ENCODE data around the gene SORCS2.

SORCS2 gene

DNA sequence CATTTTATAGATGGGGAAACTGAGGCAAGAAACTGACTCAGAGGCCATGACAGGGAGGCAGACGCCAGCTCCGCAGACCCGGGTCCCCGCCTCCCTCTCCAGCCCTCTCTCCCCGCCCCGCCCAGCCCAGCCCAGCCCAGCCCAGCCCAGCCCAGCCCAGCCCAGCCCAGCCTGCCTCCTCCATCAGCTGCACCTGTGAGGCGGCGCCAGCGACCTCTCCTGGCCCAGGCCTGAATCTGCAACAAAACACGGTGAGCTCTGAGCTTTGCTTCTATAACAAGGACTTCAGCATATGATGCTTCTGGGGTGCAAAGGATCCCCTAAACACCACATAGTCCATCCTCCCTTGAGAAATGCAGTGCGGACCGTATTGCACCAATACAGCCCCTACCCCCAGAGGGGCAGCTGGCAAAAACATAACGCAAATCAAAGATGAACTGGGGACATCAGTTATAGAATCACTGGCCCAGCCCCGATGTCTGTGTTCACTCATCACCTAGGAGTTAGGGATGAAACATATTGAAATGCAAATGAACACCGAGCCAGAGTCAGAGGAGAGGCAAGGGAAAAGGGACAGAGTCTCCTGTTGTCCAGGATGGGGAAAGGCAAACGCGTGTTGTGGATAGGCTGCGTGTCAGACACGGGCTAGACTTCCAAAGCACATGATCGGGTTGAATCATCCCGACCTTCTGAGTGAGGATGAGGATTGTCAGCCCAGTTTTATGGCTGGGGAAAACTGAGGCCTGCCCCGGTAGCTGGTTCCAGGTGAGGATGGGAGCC, 458.5 kb downstream of the SORCS2 start:
- DNase-seq (ENCODE audit: low read depth in 2 of 2), result no peak

- DNase-seq (ENCODE audit: low read depth in 2 of 2), result no peak
Observed at GRCh38 chr4:7651461-7651921, 459.2 kb downstream of the SORCS2 start.

DNA sequence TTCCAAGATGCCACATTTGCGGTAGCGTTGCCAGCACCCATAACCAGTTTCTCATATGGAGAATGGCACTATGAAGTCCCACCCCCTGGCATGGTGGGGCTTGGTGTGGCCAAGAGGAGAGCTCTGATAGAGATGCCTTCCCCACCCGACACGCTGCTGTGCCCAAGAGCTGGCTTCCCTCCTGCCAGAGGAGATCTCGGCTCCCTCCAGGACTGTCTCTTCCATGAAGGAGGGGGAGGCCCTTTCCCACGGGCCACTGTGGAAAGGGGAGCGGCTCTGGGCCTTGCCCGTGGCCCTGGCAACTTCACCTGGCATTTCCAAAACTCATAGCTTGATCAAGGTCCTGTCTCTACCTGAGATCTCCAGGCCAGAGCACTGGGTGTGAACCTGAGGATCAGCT, 459.7 kb downstream of the SORCS2 start:
- no peak for DNase-seq (ENCODE audit: low read depth in 2 of 2)

DNA sequence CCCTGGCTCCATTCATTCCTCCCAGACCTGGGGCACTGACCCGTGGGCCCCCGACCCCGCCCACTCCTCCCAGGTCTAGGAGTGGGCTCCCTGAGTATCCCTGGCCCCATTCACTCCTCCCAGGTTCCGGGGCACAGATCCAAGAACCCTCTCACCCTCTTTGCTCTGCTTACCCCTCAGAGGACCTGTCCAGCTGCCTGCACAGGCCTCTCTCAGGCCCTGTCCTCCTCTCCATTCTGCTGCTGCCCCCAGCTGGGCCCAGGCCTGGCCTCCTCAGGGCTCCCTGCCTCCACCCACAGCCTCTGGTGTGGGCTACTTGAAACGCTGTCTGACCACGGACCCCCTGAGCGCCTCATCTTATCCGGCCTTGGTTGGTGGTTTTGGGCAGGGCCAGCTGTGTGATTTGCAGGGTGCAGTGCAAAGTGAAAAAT, 460.1 kb downstream of the SORCS2 start:
- no peak for DNase-seq (ENCODE audit: low read depth in 2 of 2)

DNA sequence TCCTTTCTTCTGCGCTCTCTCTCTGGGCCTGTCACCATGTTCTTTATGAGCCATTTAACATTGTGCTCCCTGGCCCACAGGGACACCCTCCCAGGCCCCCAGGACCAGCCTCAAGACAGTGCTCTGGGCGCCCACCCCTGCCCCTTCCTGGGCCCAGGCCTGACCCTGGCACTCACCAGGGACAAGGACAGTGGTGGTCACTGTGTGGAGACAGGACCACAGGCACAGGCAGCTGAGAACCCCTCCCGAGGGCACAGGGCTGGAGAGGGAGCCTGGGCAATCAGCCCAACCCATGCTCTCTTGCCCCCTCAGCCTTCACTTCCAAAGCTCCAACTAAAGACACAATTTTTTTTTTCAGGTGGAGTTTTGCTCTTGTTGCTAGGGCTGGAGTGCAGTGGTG, 460.6 kb downstream of the SORCS2 start:
- DNase-seq (ENCODE audit: low read depth in 2 of 2), result no peak

DNA sequence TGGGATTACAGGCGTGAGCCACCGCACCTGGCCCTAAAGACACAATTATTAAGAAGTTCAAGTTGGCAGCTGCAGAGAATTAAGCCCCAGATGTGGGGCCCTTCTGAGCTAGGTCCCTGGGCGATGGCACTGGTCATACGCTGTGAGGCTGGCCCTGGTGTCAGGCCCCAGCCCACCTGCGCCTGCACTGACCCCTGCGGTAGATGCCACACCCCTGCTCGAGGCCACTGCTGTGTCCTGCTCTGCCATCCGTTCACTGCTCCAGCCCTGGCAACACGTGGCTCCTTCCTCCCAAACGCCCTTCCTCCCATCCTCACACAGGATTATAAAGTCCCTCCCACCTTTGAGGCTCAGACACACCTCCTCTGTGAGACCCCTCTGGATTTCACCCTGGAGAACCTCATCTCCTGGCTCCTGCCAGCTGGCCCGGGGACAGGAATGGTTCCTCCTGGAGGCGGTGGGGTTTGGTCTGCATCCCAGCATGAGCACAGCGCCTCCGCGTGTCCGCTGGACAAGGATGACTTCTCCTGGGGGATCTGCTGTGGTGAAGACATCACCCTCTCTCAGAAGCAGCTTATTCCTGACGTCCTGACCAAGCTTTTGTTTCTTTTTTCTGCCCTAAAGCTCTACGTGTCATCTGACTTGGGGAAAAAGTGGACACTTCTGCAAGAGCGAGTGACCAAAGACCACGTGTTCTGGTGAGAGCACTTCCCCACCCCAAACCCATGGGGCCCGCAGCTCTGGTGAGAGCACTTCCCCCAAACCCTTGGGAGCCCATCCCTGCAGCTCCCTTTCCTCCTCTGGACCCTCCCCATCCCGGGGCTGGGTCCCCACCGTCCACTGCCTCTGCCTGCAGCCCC, 461.4 kb downstream of the SORCS2 start:
- DNase-seq (ENCODE audit: low read depth in 2 of 2), result no peak

DNA sequence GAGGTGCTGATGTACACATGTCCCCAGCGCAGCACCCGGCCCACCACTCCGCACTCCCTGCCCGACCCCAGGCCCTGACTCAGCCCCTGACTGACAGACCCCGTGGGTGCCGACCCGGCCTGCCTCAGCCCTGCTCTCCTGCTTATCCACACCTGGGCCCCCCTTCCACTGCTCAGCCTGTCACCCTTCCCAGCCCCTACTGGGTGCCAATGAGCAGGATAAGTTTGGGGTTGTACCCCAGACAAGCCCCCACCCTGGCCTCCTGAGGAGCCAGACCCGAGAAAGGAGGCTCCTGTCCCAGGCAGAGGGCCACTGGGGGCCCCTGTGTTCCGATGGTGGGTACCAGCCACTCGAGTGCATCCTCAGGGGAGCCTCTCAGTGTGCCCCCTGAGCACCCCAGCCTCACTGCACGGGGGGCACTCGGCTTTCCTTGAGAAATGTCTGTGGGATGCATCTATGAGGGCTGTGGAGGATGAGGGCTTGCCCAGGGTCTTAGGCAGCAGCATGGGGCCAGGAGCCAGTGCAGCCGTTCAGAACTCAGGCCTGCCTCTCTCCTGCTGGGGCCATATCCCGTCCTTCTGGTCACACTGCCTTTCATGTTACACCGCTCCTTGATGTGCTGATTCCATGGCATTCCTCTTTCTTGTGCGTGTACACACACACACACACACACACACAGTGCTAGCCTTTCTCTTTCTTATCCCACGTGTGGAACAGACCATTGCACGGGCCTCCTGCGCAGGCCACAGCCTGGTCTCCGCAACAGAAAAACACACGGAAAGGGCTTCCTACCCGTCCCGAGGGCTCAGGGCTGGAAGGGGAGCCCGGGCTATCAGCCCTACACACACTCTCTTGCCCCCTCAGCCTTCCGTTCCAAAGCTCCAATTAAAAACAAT, 462.5 kb downstream of the SORCS2 start:
- DNase-seq (ENCODE audit: low read depth in 2 of 2), result no peak

DNA sequence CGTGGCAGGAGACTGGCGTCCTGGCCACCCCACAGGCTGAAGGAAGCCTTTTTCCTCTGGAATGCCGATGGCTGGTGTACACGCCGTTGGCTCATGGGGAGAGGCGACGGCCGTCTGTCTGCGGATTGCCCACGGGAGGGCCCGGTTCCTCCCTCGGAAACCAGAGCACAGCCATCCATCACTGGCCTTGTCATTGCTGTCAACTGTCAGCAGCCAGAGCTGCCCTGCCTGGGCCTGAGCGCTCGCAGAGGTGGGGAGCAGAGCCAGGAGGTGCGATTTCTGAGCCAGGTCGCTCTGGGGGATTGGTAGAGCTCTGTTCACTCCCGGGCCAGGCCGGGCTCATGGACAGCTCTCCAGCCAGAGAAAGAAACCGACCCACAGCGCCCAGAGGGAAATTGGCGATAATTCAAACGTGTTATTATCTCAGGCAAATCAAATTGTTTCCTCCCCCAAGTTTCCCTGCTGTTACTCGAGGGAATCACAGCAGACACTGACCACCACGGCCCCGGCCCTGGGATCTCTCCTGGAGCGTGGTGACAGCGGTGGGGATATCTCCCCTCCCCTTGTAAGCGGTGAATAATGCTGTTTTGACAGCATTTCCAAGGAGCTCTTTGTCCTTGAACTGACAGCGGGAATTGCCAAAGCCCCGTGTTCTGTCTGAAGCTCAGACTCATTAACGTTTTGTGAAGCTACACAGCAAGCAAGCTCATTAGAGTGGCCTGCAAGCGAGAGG, 463.3 kb downstream of the SORCS2 start:
- DNase-seq (ENCODE audit: low read depth in 2 of 2), result no peak

DNA sequence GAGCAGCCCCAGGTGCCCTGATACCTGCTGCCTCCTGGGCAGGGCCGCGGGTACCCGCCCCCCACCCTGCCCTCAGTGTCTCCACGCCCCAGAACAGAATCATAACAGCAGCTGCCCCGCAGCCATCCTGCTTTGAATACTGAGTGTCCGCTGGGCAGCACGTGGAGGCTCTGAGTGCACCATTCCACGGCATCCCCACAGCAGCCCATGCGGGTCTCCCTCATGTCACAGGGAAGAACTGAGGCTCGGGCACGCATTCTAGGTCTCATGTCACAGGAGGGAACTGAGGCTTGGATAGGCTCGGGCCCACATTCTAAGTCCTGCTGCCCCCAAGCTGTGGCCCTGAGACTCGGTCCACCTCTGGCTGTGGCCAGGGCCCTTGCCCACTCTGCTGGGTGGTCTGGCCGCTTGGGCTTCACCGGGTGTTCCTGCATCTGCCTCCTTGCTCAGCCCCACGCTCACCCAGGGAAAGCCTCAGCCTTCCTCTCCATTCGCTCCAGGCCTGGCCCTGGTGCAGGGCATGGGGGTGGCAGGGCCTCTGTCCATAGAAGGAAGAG, 464.0 kb downstream of the SORCS2 start:
- no peak for DNase-seq (ENCODE audit: low read depth in 2 of 2)

- no peak for DNase-seq (ENCODE audit: low read depth in 2 of 2)
Observed at GRCh38 chr4:7657545-7658297, 465.4 kb downstream of the SORCS2 start.

DNA sequence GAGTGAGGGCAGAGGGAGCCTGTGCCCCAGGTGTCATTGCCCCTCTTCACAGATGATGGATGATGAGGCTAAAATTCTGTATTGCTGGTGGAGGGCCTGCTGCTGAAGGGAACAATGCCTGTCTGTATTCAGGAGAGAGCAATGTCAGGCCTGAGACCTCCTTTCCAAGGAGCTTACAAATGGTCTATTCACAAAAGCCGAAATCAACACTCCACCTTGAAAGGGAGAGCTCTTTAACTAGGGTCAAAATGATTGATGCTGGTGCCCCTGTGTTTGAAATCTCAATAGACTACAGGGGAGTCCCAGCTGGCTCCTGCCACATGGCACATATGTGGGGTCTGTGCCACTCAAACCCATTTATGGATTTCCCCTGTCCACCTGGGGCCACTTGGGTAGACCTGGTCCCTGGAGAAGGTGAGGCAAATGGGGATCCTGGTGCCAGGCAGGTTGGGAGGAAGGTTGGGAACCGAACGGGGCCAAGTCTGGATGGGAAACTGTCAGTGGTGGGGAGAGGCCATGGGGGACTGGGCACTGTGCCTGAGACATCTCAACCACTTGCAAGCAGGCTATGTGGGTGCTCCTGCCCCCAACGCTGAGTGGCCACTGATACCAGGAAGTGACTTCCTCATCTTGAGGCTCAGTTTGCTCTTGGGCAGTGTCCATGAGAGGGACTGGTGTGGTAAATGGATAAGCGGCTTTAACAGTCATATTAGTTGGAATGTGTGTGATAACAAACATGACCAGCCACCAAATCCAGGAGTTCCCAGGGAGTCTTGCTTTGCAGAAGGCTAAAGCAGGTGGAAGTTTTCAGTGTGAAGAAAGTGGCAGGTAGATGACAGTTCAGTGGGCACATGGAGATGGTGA, 466.2 kb downstream of the SORCS2 start:
- no peak for DNase-seq (ENCODE audit: low read depth in 2 of 2)

DNA sequence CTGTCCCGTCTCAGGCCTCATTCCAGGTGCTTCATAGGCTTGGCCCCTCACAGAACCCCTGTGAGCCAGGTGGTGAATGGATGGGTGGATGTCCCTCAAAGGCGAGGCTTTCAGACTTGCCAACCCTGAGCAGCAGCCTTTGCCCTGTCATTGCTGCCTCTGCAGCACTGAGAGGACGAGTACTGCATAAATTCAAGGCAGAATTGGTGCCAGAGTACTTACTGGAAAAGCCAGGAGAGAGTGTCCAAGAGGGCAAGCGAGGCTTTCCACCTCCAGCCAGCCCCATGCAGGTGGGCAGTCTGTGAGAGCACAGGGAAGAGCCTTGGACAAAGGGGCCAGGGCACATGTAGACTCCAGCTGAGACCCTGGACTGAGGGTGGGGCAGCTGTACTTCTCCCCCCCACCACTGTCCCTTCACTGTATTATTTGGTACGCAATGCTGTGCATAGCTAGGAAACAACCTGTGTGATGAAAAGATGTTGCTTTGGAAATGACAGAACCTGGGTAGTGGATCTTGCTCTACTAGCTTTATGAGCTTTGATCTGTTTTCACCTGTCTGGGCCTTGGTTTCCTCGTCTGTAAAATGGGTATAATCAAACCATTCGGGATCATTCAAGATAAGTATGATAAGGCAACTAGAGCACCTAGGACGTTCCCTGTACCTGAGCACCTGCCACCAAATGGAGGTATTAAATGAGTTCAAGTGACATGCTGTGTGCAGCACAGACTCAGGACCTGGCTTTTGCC, 467.3 kb downstream of the SORCS2 start:
- DNase-seq (ENCODE audit: low read depth in 2 of 2), result no peak

DNA sequence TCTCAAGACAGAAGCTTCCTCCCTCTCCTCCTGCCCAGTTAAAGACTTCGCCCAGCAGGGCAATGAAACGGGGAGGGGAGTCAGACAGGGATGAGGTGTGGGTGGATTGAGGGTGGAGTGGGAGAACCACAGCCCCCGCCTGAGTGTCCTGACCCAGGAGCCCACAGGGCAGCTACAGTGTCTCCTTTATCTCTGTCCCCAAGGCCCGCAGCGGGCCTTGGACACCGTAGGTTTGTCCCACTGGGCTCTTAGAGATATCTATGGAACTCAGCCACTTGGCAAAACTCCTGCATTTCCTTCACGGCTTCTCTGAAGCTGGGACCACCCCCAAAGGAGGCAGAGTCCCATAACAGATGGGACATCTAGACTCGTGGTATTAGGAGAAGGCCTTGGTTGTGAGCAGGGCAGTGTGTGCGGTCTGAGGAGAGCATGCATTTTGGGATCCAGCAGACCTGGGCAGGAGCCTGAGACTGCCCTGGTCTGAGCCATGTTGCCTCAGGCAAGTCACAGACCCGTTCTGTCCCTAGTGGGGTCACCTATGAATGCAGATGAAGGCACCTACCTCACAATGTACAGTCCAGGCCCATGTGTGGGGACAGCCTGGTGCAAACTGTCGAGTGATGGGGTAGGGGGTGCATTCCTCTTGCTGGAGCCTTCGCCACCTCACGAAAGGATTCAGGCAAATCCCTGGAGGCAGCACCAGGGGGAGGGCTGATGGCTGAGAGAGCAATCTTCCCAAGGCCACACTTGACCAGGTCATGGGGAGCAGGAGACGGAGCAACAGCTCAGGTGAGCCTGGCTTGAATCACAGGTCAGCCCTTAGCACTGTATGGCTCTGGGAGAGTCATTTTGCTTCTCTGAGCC, 468.1 kb downstream of the SORCS2 start:
- DNase-seq (ENCODE audit: low read depth in 2 of 2), result no peak

GRCh38 chr4:7661066-7661748, 468.9 kb downstream of the SORCS2 start:
- DNase-seq (ENCODE audit: low read depth in 2 of 2), result no peak

DNA sequence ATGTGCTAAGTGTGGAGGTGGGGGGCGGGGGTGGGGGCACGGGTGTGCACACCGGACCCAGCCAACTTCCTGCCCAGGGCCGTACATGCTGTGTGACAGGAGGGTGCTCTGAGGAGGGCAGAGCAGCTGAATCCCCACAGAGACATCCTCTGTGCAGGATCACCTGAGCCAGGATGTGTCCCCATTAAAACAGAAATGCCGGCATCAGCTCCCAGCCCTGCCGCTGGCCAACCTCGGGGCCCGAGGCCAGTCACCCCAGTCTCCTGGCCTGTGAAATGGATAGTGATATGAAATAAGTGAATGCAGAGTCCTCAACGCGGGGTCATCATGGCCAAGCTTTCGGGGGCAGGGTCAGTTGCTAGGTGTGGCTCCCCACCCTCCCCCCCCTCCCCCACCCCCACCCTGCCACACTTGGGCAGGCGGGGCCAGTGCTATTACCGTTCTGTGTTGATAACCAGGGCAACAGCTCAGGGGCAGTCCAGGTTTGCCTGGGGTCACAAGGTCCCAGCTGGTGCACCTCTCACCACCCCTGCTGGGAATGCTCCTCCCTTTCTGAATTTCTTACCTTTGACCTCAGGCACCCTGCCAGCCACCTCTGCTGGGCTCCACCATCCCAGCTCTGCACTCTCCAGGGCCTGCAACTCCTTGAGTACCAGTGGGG, 469.6 kb downstream of the SORCS2 start:
- DNase-seq (ENCODE audit: low read depth in 2 of 2), result no peak

- no peak for DNase-seq (ENCODE audit: low read depth in 2 of 2)
Observed at GRCh38 chr4:7662507-7662846, 470.1 kb downstream of the SORCS2 start.
